G401.6 (cell line): ENCODE measurements around the gene PGGHG.
"Not testable (repeated sequence)": the region's sequence is repeated elsewhere in the genome, so short reads cannot be mapped to it uniquely, and the experiment has no call there.

Experiments used
- FAIRE-seq: peaks from 2 replicates; lab custom pipeline; 2012; peaks lifted over from hg19 to GRCh38; lab: Jason Lieb, UNC

The PGGHG gene

DNA sequence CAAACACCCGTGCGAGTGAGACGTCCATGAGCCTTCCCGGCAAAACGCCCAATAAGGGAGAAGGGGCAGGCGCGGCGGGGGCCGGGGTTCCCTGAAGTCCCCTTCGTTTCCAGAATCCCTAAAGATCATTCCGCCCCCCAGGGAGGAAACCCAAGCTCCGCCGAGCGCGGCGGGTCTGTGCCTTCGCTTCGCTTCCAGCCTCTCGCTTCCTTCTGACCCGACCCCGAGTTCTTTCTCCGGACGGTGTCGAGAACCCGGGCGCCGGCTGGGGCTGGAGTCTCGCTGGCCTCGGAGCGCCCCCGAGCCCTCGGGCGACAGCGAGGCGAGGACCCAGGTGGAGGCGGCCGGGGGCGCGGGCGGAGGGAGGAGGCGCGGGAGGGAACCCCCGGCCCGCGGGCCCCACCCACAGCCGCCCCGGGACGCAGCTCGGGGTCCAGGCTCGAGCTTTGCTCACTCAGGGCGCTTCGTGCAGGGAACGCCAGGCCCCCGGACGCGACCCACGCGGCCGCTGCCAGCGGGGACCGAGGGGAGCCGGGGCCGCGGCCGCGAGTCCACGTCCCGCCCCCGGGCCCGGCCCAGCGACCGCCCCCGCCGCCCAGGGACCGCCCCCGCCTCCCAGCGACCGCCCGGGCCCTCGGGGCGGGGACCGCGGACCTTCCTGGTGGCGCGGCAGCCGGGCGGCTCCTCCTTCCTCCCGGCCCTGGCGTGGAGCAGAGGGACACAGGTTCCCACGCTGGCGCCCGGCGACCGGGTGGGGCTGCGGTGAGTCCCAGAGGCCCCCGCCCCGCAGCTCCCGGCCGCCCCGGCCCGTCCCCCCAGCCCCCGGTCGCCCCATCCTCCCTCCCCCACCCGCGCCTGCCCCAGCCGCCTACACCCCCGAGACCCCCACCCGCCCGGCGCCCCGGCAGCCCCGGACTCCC lies at the start of gene PGGHG:
Gene PGGHG (plus strand): TSS at position 649 of the 920 bp plus-strand sequence. CDS start 691 bp downstream, outside the sequence.
- FAIRE-seq = no peak

GRCh38 chr11:240315-240714 lies 48.6 kb upstream of the PGGHG start:
- no peak for FAIRE-seq

DNA sequence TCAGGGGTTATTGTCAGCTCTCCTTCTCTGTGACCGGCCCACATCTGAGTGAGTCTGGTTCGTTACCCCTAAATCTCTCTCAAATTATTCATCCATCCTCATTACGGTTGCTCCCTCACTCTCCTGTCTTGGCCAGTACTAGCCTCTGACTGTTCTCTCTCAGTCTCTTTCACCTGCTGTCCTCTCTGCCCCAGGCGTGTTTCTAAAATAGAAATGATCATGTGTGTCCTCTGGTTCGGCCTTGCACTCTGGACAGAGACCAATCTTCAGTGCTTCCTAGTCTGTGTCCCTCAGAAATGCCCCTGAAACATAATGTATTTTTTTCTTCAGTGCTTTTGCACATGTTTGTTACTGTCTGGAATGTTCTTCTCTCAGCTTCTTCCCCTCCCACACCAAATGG lies 47.3 kb upstream of the PGGHG start:
- no peak for FAIRE-seq

GRCh38 chr11:244376-244775 lies 44.5 kb upstream of the PGGHG start:
- no peak for FAIRE-seq

DNA sequence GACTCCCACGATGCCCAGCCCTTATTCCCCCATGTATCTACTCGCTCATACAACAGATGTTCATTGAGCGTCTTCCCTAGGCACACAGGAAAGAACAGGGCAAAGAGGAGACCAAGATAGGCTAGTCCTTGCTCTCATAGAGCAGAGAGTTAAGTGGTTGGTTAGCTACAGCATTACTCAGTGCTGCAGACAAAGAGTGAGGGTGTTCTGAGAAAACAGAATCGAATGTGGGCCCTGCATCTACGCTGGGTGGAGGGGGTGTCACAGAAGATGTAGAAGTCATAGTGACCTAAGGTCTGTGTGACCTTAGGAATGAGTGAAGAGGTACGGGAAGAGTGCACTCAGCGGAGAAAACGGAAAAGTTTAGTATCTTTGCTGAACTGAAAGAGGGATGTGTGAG lies 39.9 kb upstream of the PGGHG start:
- no peak for FAIRE-seq

- no peak for FAIRE-seq
These were observed 38.7 kb upstream of the PGGHG start for GRCh38 chr11:250274-250673.

DNA sequence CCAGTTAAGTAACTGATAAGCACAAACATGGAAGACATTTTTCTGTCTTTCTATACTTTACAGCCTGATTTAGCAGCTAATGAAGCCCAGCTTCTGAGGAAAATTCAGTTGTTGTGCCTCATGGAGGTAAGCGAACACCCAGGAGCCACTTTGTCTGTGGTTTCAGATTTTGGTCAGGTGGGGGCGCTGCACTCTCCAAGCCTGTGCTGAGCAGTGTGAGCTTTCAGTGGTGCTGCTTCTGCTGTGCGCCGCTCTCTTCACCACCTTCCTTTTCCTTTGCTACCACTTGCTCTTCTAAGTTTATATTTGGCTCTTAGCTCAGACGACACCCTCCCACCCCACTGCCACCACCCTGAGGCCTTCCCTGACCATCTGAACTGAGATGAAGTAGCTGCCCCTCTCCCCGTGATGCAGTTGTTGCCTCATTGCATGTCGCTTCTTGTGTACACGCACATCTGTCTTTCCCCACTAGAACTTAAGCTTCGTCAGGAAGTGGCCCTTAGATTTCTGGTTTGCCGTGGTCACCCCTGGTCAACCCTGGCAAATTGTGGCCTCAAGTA lies 38.1 kb upstream of the PGGHG start:
- peak; percentile 92 for FAIRE-seq

GRCh38 chr11:251550-251949 lies 37.4 kb upstream of the PGGHG start:
- no peak for FAIRE-seq

DNA sequence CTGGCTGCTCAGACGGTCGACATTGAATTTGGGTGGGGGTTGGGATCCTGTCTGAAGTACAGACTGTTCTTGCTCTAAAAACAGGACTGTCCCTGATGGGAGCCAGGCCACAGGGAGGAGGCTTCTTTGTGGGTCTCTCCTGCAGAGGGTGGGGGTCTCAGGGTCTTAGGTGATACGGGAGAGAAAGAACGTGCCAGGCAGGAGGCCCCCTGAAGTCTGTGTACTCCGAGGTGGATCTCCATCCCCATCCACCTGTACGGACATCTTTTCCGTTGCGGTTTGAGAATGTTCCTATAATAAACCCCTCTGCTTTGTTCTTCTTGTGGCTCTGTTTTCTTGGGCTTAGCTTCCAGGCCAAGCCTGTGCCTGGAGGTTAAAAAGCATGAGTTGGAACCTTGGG lies 36.3 kb upstream of the PGGHG start:
- FAIRE-seq = no peak

GRCh38 chr11:253160-253885 lies 35.6 kb upstream of the PGGHG start:
- no peak for FAIRE-seq

- FAIRE-seq = no peak
These were observed 35.0 kb upstream of the PGGHG start for GRCh38 chr11:253886-254270.

- FAIRE-seq = peak; percentile 33
These were observed 33.8 kb upstream of the PGGHG start for GRCh38 chr11:255176-255575.

GRCh38 chr11:255816-256215 lies 33.1 kb upstream of the PGGHG start:
- FAIRE-seq = no peak

DNA sequence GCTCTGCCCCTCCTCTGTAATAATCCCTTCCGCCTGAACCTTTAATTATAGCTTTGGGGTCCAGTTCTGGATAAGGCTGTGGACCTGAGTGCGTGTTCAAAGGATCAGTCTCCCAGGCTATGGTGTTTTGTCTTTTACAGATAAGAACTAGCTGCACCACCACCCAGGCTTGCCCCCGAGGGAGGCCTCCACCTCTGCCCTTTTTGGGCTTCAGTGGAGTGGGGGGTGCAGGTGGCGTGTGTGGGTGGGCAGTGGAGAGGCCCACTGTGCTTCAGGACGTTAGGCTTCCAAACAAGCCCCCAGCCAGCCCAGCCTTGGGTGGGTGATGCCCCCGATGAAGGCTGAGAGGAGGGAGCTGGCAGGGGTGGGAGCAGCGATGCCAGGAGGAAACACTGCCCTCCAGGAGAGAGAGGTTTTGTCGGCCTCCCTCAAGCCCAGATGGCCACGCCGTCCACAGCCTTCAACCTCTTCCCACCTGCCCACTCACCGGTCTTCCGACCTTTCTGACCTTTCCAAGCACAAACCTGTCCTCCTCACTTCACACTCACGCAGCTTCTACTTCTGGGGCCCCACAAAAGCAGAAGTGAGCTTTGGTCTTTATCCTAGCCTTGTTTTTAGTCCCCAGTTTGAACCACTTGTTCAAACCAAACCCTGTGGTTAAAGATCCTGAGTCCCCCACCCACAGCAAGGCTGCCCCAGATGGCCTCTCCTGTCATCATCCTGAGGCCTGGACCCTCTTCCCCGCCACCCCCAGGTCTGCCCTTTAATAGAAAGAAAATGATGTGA lies 31.8 kb upstream of the PGGHG start:
- no peak for FAIRE-seq

GRCh38 chr11:257766-258493 lies 31.0 kb upstream of the PGGHG start:
- FAIRE-seq = no peak

- no peak for FAIRE-seq
These were observed 29.5 kb upstream of the PGGHG start for GRCh38 chr11:259413-259812.

DNA sequence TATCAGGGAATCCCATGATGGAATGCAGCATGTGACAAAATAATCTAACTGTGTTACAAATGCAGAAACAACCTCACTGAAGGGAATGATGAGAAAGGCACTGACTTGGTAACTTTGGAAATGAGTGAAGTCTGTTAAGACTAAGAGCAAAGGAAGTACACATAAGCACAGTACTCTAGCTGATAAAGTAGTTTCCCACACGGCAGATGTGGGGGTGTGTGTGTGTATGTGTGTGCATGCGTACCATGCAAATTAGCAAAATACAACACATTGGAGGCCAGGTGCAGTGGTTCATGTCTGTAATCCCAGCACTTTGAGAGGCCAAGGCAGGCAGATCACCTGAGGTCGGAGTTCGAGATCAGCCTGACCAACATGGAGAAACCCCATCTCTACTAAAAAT lies 27.3 kb upstream of the PGGHG start:
- FAIRE-seq = no peak

DNA sequence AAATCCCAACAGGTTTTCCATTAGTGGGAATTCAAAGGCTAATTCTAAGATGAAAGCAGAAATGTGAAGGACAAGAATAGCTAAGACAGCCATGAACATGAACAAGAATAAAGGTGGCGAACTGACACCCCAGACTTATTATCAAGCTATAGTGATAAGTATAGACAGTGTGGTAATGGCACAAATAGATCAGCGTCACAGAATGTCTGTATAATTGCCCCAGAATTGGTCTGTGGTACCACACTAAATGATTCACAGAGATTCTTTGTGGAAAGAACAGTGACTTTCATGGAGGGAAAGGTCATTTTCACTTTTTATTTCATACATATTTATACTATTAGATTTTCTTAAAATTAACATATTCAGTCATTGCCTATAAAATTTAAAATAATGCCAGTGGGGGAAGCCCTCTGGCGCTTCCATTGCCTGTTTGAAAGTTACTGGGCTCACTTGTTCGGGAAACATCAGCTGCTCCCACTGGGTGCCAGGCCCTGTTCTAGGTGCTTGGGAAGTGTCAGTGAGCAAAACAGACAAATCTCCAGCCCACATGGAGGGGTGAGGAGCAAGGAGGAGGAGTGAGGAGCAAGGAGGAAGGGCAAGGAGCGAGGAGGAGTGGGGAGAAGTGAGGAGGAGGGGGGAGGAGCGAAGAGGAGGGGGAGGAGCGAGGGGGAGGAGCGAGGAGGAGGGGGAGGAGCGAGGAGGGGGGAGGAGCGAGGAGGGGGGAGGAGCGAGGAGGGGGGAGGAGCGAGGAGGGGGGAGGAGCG lies 22.1 kb upstream of the PGGHG start:
- FAIRE-seq = no peak

- FAIRE-seq = no peak
These were observed 21.4 kb upstream of the PGGHG start for GRCh38 chr11:267491-267994.

DNA sequence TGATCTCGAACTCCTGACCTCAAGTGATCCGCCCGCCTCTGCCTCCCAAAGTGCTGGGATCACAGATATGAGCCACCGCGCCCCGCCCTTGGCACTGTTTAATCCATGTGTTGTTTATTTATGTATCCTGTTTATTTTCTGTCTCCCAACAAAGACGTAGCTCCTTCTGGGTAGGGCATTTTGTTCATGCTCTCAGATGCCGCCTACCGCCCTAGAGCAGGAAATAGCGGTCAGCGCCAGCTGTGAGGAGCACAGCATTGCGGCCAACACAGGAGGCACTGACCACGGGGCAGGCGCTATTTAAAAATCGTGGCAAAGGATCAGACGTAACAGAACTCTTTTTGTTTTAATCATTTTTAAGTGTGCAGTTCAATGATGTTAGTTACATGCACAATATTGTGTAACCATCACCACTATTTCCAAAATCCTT lies 20.2 kb upstream of the PGGHG start:
- not testable (repeated sequence) for FAIRE-seq
